Measurements from ENCODE around the gene ZBTB7C.

The ZBTB7C gene

DNA sequence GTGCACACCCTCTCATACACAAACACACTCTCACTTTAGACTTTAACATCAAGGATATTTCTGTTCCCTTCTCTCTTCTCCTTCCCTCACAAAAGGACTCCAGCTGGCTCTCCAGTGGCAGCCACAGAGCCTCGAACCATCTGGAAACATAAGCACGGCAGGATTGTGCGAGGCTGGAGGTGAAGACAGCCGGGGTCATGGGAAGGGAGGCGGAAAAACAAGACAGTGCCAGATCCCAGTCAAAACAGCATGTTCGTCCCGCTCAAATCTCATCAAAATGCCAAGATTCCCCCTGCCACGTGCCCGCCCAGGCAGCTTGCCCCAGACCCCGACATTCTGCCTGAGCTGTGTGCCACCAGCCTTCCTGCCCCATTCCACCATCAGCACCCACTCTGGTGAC lies 180.3 kb downstream of the ZBTB7C start:
- TF ChIP-seq ZFHX2 (tag by site-specific recombination; conservative IDR thresholded peaks at IDR 0.05) (peak; percentile 62), WT1 (tag by site-specific recombination; IDR thresholded peaks at IDR 0.05) (no peak), EGR2 (tag by site-specific recombination; IDR thresholded peaks at IDR 0.05; ENCODE audit: low read depth) (0 out of 2 replicates have a peak, but pooled peaks have one; percentile 24)
- no peak overlapping the region for H3K4me3 ChIP-seq (ENCODE audit: low read depth, low read length)
- H3K27ac ChIP-seq (ENCODE audit: extremely low read depth, low read depth, low read length): no peak overlapping the region
- ChIA-PET CTCF (interaction anchor here (0.6 to 4.4 kb wide), 17 partner anchors 9 to 492 kb away, joined by 3 to 104 read pairs (median 6); no protein-coding TSS in a partner anchor), POLR2A (no interaction called here)
- H3K36me3 ChIP-seq (ENCODE audit: control insufficient read depth in 2 of 2, insufficient read depth in 1 of 2, low read length in 2 of 2): no peaks in the 10 kb centered on the region
- peaks cover 9% of the 10 kb centered on the region for H3K4me1 ChIP-seq (ENCODE audit: control insufficient read depth, insufficient read depth, low read length)
- H3K9me3 ChIP-seq (ENCODE audit: control insufficient read depth, insufficient read depth, low read depth, low read length): no peaks in the 10 kb centered on the region

DNA sequence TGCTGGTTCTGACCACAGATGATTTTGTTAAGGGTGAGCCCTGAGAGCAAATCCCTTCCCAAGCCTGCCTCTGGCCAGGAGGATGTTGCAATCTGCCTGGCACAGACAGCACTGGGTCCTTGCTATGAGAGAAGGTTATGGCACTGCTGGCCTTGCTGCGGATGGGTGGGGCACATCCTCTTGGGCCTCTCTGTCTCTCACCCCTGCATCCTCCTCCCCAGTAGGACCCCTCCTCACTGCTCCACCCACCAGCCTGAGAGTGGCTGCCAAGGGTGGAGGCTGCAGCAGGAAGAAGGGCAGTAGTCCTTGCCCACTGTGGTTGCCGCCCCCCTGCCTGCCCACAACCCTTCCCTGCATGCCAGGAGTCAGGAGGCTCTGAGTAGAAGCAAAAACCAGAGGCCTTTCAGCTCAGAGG lies 180.9 kb downstream of the ZBTB7C start:
- no peaks in the 10 kb centered on the region for H3K36me3 ChIP-seq (ENCODE audit: control insufficient read depth in 2 of 2, insufficient read depth in 1 of 2, low read length in 2 of 2)
- no peak overlapping the region for H3K27ac ChIP-seq (ENCODE audit: extremely low read depth, low read depth, low read length)
- no peak overlapping the region for H3K4me3 ChIP-seq (ENCODE audit: low read depth, low read length)
- ChIA-PET POLR2A (no interaction called here), CTCF (interaction anchor here (1.3 to 4.4 kb wide), 5 partner anchors 27 to 218 kb away, joined by 5 to 104 read pairs (median 8); no protein-coding TSS in a partner anchor)
- H3K9me3 ChIP-seq (ENCODE audit: control insufficient read depth, insufficient read depth, low read depth, low read length): no peaks in the 10 kb centered on the region
- H3K4me1 ChIP-seq (ENCODE audit: control insufficient read depth, insufficient read depth, low read length): peaks cover 9% of the 10 kb centered on the region
- peak; percentile 82 for TF ChIP-seq KLF1 (tag by site-specific recombination; IDR thresholded peaks at IDR 0.05)
- TF ChIP-seq GFI1B (tag by site-specific recombination; IDR thresholded peaks at IDR 0.05): no peak
- no peak for TF ChIP-seq RBAK (tag by site-specific recombination; IDR thresholded peaks at IDR 0.05)
- TF ChIP-seq, protein P1, sequence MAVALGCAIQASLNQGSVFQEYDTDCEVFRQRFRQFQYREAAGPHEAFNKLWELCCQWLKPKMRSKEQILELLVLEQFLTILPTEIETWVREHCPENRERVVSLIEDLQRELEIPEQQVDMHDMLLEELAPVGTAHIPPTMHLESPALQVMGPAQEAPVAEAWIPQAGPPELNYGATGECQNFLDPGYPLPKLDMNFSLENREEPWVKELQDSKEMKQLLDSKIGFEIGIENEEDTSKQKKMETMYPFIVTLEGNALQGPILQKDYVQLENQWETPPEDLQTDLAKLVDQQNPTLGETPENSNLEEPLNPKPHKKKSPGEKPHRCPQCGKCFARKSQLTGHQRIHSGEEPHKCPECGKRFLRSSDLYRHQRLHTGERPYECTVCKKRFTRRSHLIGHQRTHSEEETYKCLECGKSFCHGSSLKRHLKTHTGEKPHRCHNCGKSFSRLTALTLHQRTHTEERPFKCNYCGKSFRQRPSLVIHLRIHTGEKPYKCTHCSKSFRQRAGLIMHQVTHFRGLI (tag by site-specific recombination; IDR thresholded peaks at IDR 0.05): no peak
- TF ChIP-seq ZBTB48 (tag by site-specific recombination; IDR thresholded peaks at IDR 0.05): no peak
- TF ChIP-seq ZNF571 (tag by site-specific recombination; IDR thresholded peaks at IDR 0.05): no peak
- TF ChIP-seq ZNF610 (tag by site-specific recombination; IDR thresholded peaks at IDR 0.05; ENCODE audit: borderline replicate concordance): no peak
- no peak for TF ChIP-seq ZBTB17 (tag by site-specific recombination; IDR thresholded peaks at IDR 0.05)
- TF ChIP-seq, protein P2, sequence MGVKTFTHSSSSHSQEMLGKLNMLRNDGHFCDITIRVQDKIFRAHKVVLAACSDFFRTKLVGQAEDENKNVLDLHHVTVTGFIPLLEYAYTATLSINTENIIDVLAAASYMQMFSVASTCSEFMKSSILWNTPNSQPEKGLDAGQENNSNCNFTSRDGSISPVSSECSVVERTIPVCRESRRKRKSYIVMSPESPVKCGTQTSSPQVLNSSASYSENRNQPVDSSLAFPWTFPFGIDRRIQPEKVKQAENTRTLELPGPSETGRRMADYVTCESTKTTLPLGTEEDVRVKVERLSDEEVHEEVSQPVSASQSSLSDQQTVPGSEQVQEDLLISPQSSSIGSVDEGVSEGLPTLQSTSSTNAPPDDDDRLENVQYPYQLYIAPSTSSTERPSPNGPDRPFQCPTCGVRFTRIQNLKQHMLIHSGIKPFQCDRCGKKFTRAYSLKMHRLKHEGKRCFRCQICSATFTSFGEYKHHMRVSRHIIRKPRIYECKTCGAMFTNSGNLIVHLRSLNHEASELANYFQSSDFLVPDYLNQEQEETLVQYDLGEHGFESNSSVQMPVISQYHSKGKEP (tag by site-specific recombination; IDR thresholded peaks at IDR 0.05): no peak
- TF ChIP-seq ZBTB7A (tag by site-specific recombination; IDR thresholded peaks at IDR 0.05; ENCODE audit: low read depth): no peak
- TF ChIP-seq, protein P3, sequence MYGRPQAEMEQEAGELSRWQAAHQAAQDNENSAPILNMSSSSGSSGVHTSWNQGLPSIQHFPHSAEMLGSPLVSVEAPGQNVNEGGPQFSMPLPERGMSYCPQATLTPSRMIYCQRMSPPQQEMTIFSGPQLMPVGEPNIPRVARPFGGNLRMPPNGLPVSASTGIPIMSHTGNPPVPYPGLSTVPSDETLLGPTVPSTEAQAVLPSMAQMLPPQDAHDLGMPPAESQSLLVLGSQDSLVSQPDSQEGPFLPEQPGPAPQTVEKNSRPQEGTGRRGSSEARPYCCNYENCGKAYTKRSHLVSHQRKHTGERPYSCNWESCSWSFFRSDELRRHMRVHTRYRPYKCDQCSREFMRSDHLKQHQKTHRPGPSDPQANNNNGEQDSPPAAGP (tag by site-specific recombination; IDR thresholded peaks at IDR 0.05): no peak
- TF ChIP-seq ZNF266 (tag by site-specific recombination; IDR thresholded peaks at IDR 0.05; ENCODE audit: low read depth): no peak
- no peak for TF ChIP-seq ZNF146 (tag by site-specific recombination; IDR thresholded peaks at IDR 0.05)
- no peak for TF ChIP-seq ZNF501 (tag by site-specific recombination; IDR thresholded peaks at IDR 0.05)
- no peak for TF ChIP-seq ZBTB21 (tag by site-specific recombination; IDR thresholded peaks at IDR 0.05)
- TF ChIP-seq ZNF555 (tag by site-specific recombination; conservative IDR thresholded peaks at IDR 0.05): no peak
- TF ChIP-seq ZNF701 (tag by site-specific recombination; IDR thresholded peaks at IDR 0.05): no peak
- TF ChIP-seq ZNF2 (tag by site-specific recombination; IDR thresholded peaks at IDR 0.05): no peak
- peak; percentile 94 for TF ChIP-seq ZFHX2 (tag by site-specific recombination; conservative IDR thresholded peaks at IDR 0.05)
- TF ChIP-seq EGR2 (tag by site-specific recombination; IDR thresholded peaks at IDR 0.05; ENCODE audit: low read depth): peak; percentile 89
- peak; percentile 6; the same call in 1 of the 2 replicates for TF ChIP-seq ZIC2 (tag by site-specific recombination; IDR thresholded peaks at IDR 0.05)
- no peak for TF ChIP-seq ZEB2 (tag by site-specific recombination; IDR thresholded peaks at IDR 0.05)
- TF ChIP-seq KLF9 (tag by site-specific recombination; IDR thresholded peaks at IDR 0.05; ENCODE audit: low read depth): 0 out of 2 replicates have a peak, but pooled peaks have one; percentile 6
- TF ChIP-seq, protein P4, sequence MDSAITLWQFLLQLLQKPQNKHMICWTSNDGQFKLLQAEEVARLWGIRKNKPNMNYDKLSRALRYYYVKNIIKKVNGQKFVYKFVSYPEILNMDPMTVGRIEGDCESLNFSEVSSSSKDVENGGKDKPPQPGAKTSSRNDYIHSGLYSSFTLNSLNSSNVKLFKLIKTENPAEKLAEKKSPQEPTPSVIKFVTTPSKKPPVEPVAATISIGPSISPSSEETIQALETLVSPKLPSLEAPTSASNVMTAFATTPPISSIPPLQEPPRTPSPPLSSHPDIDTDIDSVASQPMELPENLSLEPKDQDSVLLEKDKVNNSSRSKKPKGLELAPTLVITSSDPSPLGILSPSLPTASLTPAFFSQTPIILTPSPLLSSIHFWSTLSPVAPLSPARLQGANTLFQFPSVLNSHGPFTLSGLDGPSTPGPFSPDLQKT (IDR thresholded peaks at IDR 0.05; ENCODE audit: borderline replicate concordance, low read depth, low read length): no peak
- no peak for TF ChIP-seq ZNF76 (tag by site-specific recombination; IDR thresholded peaks at IDR 0.05; ENCODE audit: borderline replicate concordance, low read depth)
- TF ChIP-seq, protein P5, sequence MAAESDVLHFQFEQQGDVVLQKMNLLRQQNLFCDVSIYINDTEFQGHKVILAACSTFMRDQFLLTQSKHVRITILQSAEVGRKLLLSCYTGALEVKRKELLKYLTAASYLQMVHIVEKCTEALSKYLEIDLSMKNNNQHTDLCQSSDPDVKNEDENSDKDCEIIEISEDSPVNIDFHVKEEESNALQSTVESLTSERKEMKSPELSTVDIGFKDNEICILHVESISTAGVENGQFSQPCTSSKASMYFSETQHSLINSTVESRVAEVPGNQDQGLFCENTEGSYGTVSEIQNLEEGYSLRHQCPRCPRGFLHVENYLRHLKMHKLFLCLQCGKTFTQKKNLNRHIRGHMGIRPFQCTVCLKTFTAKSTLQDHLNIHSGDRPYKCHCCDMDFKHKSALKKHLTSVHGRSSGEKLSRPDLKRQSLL (tag by site-specific recombination; IDR thresholded peaks at IDR 0.05): no peak
- no peak for TF ChIP-seq ZNF654 (tag by site-specific recombination; IDR thresholded peaks at IDR 0.05; ENCODE audit: low read depth)
- TF ChIP-seq GLIS2 (tag by site-specific recombination; IDR thresholded peaks at IDR 0.05): no peak
